Measurements from ENCODE around the gene STIP1.

GRCh38 chr11:64246871-64247728 is 61.1 kb downstream of the STIP1 start, which contains the start of gene PPP1R14B:
- TF ChIP-seq CTCF (IDR thresholded peaks at IDR 0.05) (peak in 3 of 6 experiments; percentile 4 to 30 (median 13)), POLR2A (IDR thresholded peaks at IDR 0.05) (peak in 1 of 2 donors; percentile 42)
